ENCODE measurements around the gene NPHP4. TPM values are rescaled to one million over a fixed set of nuclear protein-coding genes. Genes with fewer than 3 reads are reported as not detected.

NPHP4 gene
- polyA plus RNA-seq, 1 of the 3 experiments (the other 2 are of a cell fraction) = 7.0 TPM

DNA sequence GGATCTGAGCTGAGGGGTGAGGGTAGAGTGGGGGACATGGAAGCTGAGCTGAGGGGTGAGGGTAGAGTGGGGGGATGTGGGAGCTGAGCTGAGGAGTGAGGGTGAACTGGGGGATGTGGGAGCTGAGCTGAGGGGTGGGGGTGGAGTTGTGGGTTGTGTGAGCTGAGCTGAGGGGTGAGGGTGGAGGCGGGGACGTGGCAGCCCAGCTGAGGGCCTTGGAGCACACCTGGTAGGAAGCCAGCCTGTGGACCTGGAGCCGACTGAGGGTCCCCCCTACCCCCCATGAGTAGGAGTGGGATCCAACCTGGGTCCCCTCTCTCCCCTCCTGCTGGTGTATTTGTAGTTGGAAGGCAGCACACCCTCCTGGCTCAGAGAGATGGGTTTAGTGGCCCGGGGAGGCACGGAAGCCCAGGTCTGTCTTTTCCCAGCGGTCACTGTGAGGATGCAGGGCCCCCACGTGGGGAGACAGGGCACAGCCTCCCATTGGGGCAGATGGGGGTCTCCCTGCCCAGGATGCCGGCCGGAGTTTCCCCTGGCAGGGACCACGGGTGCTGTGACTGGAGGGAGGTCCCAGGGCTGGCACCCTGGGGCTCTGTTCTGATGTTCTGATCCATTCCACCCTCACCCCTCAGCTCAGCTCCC, 13.2 kb upstream of the NPHP4 start:
- no peaks in the 10 kb centered on the region for H3K36me3 ChIP-seq (replicated peaks in 1 of 2; ENCODE audit: control insufficient read depth in 1 of 2, insufficient read depth in 2 of 2, low read length in 1 of 2)
- no peak overlapping the region for H2AFZ ChIP-seq (ENCODE audit: low read depth)
- no peak overlapping the region for H3K4me3 ChIP-seq (ENCODE audit: low read depth in 2 of 2, low read length in 1 of 2)
- H3K9ac ChIP-seq = no peak overlapping the region
- no peaks in the 10 kb centered on the region for H3K27me3 ChIP-seq (ENCODE audit: insufficient read depth)
- no peaks in the 10 kb centered on the region for H4K20me1 ChIP-seq (ENCODE audit: insufficient read depth)
- WGBS (ENCODE audit: low lambda C conversion rate) = no CpG with 5 or more reads among the region's 10 CpGs
- no peak for DNase-seq
- TF ChIP-seq FOXJ3 (CRISPR knock-in tag; IDR thresholded peaks at IDR 0.05) (no peak), RCOR1 (IDR thresholded peaks at IDR 0.05; ENCODE audit: low read length) (no peak)
- no peak overlapping the region for H3K27ac ChIP-seq (ENCODE audit: low read depth in 2 of 2, low read length in 1 of 2)
- H3F3A ChIP-seq (replicated peaks; ENCODE audit: insufficient read depth) = no peaks in the 10 kb centered on the region
- H3K4me1 ChIP-seq (ENCODE audit: control insufficient read depth in 1 of 2, insufficient read depth in 2 of 2, low read depth in 1 of 2, low read length in 1 of 2) = peaks cover 0 to 29% of the 10 kb centered on the region in 2 experiments; a peak in 1 of 4 replicates
- H3K4me2 ChIP-seq = no peak overlapping the region
- no peaks in the 10 kb centered on the region for H3K9me2 ChIP-seq
- POLR2A ChIA-PET = no interaction called here
- H3K9me3 ChIP-seq = no peaks in the 10 kb centered on the region
- CTCF ChIA-PET = no interaction called here
- no peaks in the 10 kb centered on the region for H3K79me2 ChIP-seq (ENCODE audit: insufficient read depth)

DNA sequence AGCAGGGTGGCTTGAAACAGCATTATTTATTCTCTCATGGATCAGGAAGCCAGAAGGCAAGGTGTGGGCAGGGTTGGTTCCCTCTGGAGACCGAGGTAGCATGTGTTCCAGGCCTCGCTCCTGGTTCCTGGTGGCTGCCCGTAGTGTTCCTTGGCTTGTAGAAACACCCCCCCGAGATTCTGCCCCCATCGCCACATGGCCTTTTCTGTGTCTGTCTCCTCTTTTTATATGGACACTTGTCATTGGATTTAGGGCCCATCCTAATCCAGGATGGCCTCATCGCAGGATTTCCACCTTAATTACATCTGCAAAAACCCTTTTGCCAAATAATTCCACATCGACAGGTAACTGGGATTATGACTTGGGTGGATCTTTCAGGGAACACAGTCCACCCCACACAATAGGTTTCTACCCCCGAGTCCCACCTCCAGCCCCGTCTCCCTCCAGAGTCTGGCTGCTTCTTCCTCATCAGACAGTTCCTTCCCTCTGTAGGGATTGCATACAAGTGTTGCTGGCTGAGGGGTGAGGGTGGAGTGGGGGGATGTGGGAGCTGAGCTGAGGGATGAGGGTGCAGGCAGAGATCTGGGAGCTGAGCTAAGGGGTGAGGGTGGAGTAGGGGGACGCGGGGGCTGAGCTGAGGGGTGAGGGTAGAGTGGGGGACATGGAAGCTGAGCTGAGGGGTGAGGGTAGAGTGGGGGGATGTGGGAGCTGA, 12.3 kb upstream of the NPHP4 start:
- H3K4me1 ChIP-seq (ENCODE audit: control insufficient read depth in 1 of 2, insufficient read depth in 2 of 2, low read depth in 1 of 2, low read length in 1 of 2) = peaks cover 0 to 37% of the 10 kb centered on the region in 2 experiments; a peak in 1 of 4 replicates
- no peak overlapping the region for H3K27ac ChIP-seq (ENCODE audit: low read depth in 2 of 2, low read length in 1 of 2)
- H3K36me3 ChIP-seq (replicated peaks in 1 of 2; ENCODE audit: control insufficient read depth in 1 of 2, insufficient read depth in 2 of 2, low read length in 1 of 2) = no peaks in the 10 kb centered on the region
- CTCF ChIA-PET = no interaction called here
- H3K9me3 ChIP-seq = no peaks in the 10 kb centered on the region
- no peaks in the 10 kb centered on the region for H4K20me1 ChIP-seq (ENCODE audit: insufficient read depth)
- H3F3A ChIP-seq (replicated peaks; ENCODE audit: insufficient read depth) = no peaks in the 10 kb centered on the region
- DNase-seq = no peak
- 81% methylated on average over 11 of the region's 11 CpGs for WGBS (ENCODE audit: low lambda C conversion rate)
- H2AFZ ChIP-seq (ENCODE audit: low read depth) = no peak overlapping the region
- TF ChIP-seq FOXM1 (IDR thresholded peaks at IDR 0.05; ENCODE audit: low read depth) (no peak), POLR2AphosphoS5 (IDR thresholded peaks at IDR 0.05; ENCODE audit: low read depth, low read length) (no peak), ELF1 (IDR thresholded peaks at IDR 0.05) (no peak), TAF1 (IDR thresholded peaks at IDR 0.05; ENCODE audit: borderline replicate concordance, low read depth, low read length) (no peak), TCF12 (IDR thresholded peaks at IDR 0.05) (no peak)
- H3K4me2 ChIP-seq = no peak overlapping the region
- no peaks in the 10 kb centered on the region for H3K27me3 ChIP-seq (ENCODE audit: insufficient read depth)
- POLR2A ChIA-PET = interaction anchor here (1.2 kb wide), 1 partner anchor 44 kb away, joined by 3 read pairs; no protein-coding TSS in a partner anchor
- no peaks in the 10 kb centered on the region for H3K79me2 ChIP-seq (ENCODE audit: insufficient read depth)
- H3K9ac ChIP-seq = no peak overlapping the region
- H3K4me3 ChIP-seq (ENCODE audit: low read depth in 2 of 2, low read length in 1 of 2) = no peak overlapping the region
- no peaks in the 10 kb centered on the region for H3K9me2 ChIP-seq

DNA sequence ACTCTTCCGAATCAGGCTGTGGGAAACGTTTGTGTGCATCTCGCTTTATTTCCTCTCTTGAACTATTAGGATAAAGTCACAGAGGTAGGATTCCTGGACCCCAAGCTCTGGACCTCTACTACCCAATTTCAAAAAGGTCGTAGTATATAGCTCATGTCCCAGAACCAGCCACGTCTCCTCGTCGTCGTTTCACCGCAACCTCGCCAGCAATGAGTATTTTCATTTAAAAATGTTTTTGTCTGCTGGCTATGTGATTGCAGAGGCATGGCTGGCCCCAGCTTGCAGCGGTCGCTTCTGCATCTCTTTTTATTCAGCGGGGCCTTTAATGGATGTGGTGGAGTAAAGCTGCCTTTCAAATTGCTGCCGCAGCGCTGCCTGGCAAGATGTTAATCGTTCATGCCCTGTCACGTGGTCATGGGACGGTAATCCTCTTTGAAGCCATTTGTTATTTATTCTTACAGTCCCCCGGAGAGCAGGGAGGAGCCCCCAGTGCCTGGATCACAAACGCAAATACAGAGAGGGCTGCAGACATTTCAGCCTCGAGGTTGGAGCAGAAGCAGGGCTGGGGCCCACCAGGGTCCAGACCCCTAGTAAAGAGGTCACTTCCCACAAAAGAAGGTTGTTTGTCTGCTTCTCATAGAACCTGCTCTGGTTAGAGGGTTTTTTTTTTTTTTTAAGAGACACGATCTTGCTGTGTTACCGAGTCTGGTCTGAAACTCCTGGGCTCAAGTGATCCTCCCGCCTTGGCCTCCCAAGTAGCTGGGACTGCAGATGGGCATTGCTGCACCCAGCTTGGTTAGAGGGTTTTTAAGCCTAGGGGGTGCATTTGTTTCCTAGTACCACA, 11.6 kb upstream of the NPHP4 start:
- Histone ChIP-seq H3K4me2 (no peak overlapping the region), H2AFZ (ENCODE audit: low read depth) (no peak overlapping the region), H3F3A (replicated peaks; ENCODE audit: insufficient read depth) (no peaks in the 10 kb centered on the region), H3K4me1 (ENCODE audit: control insufficient read depth in 1 of 2, insufficient read depth in 2 of 2, low read depth in 1 of 2, low read length in 1 of 2) (peaks cover 0 to 40% of the 10 kb centered on the region in 2 experiments; a peak in 1 of 4 replicates), H3K79me2 (ENCODE audit: insufficient read depth) (no peaks in the 10 kb centered on the region), H3K9me3 (no peaks in the 10 kb centered on the region), H4K20me1 (ENCODE audit: insufficient read depth) (no peaks in the 10 kb centered on the region), H3K9me2 (no peaks in the 10 kb centered on the region), H3K9ac (no peak overlapping the region), H3K27me3 (ENCODE audit: insufficient read depth) (no peaks in the 10 kb centered on the region), H3K4me3 (ENCODE audit: low read depth in 2 of 2, low read length in 1 of 2) (no peak overlapping the region), H3K27ac (ENCODE audit: low read depth in 2 of 2, low read length in 1 of 2) (no peak overlapping the region), H3K36me3 (replicated peaks in 1 of 2; ENCODE audit: control insufficient read depth in 1 of 2, insufficient read depth in 2 of 2, low read length in 1 of 2) (no peaks in the 10 kb centered on the region)
- ChIA-PET CTCF (interaction anchor here (2.4 to 2.9 kb wide), 2 partner anchors 31 to 49 kb away, joined by 9 to 21 read pairs; no protein-coding TSS in a partner anchor), POLR2A (interaction anchor here (1.2 kb wide), 1 partner anchor 45 kb away, joined by 3 read pairs; no protein-coding TSS in a partner anchor)
- DNase-seq = peak; percentile 69
- WGBS (ENCODE audit: low lambda C conversion rate) = 76% methylated on average over 24 of the region's 24 CpGs
- TF ChIP-seq YY1 (IDR thresholded peaks at IDR 0.05; ENCODE audit: low read depth) (no peak), NFIC (IDR thresholded peaks at IDR 0.05; ENCODE audit: borderline replicate concordance) (no peak), SIN3A (IDR thresholded peaks at IDR 0.05; ENCODE audit: borderline replicate concordance, low read depth, low read length) (no peak), MEF2A (IDR thresholded peaks at IDR 0.05; ENCODE audit: borderline replicate concordance, low read depth) (no peak), MXI1 (IDR thresholded peaks at IDR 0.05; ENCODE audit: low read depth, low read length) (no peak), TEAD4 (IDR thresholded peaks at IDR 0.05; ENCODE audit: borderline replicate concordance, insufficient read depth) (no peak), FOSL2 (IDR thresholded peaks at IDR 0.05; ENCODE audit: borderline replicate concordance, low read depth) (no peak), ELF1 (IDR thresholded peaks at IDR 0.05) (no peak)
- TF ChIP-seq, protein P1, sequence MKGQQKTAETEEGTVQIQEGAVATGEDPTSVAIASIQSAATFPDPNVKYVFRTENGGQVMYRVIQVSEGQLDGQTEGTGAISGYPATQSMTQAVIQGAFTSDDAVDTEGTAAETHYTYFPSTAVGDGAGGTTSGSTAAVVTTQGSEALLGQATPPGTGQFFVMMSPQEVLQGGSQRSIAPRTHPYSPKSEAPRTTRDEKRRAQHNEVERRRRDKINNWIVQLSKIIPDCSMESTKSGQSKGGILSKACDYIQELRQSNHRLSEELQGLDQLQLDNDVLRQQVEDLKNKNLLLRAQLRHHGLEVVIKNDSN (IDR thresholded peaks at IDR 0.05; ENCODE audit: borderline replicate concordance, low read depth) = no peak
- TF ChIP-seq, protein P2, sequence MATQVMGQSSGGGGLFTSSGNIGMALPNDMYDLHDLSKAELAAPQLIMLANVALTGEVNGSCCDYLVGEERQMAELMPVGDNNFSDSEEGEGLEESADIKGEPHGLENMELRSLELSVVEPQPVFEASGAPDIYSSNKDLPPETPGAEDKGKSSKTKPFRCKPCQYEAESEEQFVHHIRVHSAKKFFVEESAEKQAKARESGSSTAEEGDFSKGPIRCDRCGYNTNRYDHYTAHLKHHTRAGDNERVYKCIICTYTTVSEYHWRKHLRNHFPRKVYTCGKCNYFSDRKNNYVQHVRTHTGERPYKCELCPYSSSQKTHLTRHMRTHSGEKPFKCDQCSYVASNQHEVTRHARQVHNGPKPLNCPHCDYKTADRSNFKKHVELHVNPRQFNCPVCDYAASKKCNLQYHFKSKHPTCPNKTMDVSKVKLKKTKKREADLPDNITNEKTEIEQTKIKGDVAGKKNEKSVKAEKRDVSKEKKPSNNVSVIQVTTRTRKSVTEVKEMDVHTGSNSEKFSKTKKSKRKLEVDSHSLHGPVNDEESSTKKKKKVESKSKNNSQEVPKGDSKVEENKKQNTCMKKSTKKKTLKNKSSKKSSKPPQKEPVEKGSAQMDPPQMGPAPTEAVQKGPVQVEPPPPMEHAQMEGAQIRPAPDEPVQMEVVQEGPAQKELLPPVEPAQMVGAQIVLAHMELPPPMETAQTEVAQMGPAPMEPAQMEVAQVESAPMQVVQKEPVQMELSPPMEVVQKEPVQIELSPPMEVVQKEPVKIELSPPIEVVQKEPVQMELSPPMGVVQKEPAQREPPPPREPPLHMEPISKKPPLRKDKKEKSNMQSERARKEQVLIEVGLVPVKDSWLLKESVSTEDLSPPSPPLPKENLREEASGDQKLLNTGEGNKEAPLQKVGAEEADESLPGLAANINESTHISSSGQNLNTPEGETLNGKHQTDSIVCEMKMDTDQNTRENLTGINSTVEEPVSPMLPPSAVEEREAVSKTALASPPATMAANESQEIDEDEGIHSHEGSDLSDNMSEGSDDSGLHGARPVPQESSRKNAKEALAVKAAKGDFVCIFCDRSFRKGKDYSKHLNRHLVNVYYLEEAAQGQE (IDR thresholded peaks at IDR 0.05; ENCODE audit: low read depth, low read length) = no peak
